NOMO-1 (cell line): Measurements from ENCODE around the gene TNIP1.

ENCODE experiments used
- DNase-seq, 2 experiments: peaks; one replicate each; lab custom pipeline; 2025; ENCODE audit not compliant: unreplicated experiment in 2 of 2; lab: John Stamatoyannopoulos, UW

The TNIP1 gene, protein sequence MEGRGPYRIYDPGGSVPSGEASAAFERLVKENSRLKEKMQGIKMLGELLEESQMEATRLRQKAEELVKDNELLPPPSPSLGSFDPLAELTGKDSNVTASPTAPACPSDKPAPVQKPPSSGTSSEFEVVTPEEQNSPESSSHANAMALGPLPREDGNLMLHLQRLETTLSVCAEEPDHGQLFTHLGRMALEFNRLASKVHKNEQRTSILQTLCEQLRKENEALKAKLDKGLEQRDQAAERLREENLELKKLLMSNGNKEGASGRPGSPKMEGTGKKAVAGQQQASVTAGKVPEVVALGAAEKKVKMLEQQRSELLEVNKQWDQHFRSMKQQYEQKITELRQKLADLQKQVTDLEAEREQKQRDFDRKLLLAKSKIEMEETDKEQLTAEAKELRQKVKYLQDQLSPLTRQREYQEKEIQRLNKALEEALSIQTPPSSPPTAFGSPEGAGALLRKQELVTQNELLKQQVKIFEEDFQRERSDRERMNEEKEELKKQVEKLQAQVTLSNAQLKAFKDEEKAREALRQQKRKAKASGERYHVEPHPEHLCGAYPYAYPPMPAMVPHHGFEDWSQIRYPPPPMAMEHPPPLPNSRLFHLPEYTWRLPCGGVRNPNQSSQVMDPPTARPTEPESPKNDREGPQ

GRCh38 chr5:151080613-151081430 lies at the start of gene TNIP1:
Gene TNIP1 (minus strand): TSS chr5:151081034. CDS start chr5:151065095, 15,939 bp downstream.
- DNase-seq = peak; percentile 86 to 97

- no peak for DNase-seq
Measured at GRCh38 chr5:151130235-151130921, 49.5 kb upstream of the TNIP1 start.

GRCh38 chr5:151128817-151129216 lies 48.0 kb upstream of the TNIP1 start:
- no peak for DNase-seq

GRCh38 chr5:151127926-151128325 lies 47.1 kb upstream of the TNIP1 start:
- no peak for DNase-seq

DNA sequence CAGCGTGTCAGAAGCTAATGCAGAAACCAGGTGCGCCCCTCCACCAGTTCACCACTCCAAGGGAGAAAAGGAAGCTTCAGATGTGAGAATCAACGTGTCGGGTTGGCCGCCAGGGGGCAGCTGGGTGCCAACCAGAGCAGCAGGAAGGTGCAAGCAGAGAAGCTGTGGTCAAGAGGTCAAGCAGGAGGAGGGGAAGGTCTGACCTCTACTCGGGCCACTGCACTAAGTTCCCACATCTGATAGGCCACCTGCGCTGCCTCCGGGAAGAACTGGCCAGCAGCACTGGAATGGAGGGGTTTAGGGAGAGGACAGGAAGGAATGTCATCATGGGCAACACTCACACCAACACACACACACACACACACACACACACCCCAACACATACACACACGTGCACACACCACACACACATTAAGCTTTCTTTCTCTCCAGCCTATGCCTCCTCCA lies 45.4 kb upstream of the TNIP1 start:
- peak; percentile 13 to 68 for DNase-seq

DNA sequence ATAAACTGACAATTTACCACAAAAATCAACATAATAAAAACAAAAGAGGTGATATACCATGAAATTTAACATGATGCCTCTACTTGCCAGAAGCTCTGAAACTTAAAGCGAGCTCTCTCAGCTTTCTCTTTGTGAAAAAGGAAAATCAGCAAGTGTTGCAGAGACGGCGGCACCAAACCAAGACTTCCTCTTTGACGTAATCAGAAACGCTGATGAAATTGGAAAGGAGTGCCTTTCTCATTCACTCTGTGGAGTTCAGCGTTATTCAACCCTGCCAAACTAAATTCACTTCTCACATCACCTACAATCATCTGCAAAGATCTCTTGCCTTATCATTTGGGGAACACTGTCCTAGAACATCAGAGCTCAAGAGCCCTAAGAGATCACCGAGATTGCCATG lies 44.6 kb upstream of the TNIP1 start:
- DNase-seq = peak; percentile 50 to 67

DNA sequence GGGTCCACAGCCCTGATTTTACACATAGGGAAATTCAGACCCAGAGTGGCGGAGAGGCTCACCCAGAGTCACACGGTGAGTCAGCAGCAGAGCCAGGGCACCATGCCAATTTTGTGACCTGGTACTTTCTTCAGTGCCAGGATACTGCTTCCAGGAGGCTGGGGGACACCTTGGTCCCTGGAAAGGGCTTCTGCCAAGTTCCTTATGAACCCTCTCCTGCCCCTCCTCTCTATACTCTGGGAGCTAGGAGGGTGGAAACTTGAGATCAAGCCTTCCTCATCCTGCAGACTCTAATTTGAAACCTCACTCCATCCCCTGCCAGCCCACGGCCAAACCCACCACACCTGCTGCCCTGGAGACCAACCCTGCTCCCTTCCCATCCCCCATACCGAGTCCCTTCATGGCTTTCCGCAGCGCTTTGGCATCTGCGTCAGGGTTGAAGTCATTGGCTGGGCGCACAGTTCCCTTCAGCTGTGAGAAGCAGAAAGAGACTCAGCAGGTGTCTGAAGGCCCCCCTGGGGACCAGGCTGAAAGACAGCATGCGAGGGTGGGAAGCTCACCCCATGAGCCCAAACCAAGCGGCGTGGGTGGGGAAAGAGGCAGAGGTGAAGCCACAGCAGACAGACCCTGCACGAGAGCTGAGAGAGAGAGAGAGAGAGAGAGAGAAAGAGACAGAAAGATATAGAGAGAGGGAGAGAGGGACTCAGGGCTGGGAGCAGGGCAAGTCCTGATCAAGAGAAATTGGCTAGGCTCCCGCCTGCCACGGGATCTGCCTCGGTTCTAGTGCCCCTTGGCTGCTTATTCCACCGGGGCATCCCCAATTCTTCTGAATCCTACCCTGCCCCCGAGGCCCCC lies 43.3 kb upstream of the TNIP1 start:
- DNase-seq = no peak

DNA sequence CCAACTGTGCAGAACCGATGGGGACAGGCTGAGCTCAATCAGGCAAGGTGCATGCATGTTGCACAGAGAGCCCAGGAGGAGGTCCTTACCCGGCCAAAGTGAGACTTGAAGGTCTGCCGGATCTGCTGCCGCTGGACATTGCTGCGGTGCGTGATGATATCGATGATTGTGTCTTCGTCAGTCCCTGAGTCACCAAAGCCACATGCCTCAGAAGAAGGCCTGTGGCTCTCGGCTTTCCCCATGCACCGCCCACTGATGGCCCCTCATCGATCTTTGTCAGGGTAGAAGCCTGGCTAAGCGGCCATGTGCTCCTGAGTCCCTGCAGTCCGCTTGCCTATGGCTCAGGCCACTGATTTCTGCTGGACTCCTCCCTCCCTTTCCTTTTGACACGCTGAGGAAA lies 42.0 kb upstream of the TNIP1 start:
- DNase-seq = no peak

DNA sequence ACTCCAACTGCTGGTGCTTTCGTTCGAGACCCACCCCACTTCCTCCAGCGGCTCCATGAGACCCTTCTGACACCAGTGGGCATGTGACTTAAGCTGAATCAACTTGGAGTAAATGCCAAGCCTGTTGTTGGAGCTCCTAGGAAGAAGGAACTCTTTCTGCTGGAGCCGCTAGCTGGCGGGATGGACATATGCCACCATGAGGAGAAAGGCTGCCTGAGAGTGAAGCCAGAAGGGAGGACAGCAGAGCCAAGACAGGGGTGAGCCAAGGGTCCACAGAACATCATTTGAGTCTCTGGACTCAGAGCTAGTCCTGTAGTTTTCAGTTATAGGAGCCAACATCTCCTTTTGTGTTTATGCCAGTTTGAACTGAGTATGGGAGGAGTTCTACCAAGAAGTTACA lies 40.8 kb upstream of the TNIP1 start:
- DNase-seq = no peak

DNA sequence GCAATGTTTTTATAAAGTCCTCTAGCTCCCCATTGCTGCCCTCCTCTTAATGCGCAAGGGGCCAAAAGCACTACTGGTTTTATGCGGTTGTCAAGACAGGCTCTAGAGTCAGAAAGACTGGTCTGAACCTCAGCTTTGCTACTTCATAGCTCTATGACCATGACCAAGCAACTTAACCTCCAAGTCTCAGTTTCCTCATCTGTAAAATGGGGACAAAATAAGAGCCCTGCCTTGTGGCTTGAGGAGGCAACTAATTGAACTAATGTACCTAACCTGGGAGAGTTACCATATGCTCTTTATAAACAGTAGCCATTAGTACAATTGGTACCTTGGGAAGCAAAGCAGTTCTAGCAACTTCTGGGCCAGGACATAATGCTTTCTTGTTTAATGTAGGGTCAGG lies 40.3 kb upstream of the TNIP1 start:
- DNase-seq = no peak

DNA sequence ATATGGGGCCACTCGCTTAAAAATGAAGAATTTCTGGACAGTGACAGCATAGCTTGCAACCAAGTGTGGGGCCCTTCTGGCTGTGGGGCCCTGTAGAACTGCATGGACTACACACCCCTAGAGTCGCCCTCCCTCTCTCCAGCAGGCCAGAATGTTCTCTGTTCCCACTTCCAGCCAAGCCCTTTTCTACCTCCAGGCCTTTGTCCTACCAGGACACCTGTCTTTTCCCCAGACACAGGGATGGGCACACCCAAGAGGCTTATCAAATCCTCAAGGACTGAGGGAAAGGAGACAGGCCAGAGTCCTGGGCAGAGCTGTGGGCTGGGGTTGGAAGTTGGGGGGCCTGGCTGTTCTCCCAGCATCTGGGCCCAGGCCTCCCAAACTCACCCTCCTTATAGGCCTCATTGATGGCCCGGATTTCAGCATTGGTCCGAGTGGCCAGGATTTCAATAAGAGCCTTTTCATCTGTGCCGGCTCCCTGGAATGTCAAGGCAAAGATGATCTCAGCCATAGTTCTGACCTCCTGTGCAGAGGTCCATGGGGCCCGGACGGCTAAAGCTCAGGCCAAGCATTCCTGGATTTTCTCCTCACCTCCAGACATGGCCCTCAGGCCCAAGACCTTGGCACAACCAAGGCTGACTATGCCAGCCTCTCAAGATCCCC lies 38.2 kb upstream of the TNIP1 start:
- DNase-seq = no peak

DNA sequence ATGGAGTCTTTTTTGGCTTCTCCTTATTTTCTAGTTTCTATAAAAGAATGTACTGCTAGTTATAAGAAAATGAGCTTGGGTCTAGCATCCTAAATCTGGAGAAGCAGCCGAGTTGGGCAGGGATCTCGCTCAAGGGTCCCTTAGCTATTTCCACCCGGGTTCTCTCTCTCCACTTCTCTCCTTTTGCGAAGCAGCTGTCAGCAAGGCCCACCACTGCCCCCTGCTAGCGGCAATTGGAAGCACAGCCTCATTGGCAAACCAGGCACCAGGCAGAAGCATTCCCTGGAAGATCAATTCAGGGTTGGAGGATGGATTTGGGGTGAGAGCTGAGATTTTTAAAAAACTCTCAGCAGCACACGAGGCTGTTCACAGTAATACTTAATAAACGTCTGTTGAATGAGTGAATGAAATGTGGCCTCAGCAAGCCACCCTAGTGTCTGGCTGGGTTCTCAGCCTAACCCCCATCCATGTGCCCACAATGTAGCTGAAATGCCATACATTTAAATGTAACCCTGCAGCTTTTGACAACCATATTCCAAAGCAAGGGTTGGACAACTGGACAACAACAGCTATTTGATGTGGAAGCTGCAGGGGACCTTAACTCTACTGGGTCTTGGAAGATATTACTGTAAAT lies 34.6 kb upstream of the TNIP1 start:
- peak; percentile 56 to 58 for DNase-seq

DNA sequence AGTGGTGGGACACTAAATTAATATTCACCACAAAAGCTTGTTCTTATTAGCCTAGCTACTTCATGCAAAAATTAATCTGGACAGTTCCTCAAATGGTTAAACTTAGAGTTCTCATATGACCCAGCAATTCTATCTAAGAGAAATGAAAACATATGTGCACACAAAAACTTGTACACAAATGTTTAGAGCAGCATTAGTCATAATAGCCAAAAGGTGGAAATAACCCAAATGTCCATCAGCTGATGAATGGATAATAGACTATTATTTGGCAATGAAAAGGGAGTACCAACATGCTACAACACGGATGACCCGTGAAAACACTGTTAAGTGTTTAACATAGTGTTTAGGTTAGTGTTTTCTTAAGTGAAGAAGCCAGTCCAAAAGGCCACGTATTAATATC lies 32.8 kb upstream of the TNIP1 start:
- DNase-seq = no peak

DNA sequence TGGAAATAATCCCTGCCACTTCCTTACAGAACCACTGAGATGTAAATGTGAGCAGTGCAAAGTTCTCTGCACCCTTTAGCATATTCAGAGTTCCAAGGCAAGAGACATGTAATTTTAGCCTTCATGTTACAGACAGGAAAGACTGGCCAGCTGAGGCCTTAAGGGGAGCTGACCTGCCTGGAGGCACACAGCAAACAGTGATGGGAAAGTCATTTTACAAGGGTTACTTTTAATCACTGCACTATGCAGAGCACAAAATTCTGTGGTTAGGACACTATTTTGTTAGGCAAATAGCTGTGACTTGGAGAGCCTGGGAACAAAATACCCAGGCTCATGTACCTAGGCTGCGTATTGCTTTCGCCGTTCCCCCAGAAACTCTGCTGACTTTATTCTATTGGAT lies 30.2 kb upstream of the TNIP1 start:
- no peak for DNase-seq

DNA sequence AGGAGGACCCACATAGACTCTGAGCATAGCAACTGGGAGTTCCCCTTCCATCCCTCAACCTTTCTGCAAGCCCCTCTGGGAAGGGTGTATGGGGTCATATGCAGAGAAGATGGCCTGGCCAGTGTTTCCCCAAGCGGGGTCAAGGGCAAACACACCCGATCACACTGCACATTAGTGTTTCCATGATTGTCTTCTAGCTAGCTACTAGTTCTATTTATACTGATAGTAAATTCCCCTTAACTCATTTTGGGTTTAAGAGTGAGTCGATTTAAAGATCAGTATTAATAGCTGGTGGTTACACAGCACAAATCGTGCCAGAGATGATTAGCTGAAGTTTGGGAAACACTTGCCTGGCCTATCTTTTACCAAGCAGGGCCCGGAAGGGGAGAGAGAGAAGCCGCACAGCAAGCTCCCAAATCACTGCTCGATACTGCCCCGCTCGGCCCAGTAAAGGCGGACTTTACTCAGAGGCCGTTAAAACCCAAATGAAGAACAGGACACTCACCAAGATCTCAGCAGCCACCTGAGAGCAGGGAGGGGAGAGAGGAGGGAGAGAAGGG lies 29.4 kb upstream of the TNIP1 start:
- DNase-seq = no peak

DNA sequence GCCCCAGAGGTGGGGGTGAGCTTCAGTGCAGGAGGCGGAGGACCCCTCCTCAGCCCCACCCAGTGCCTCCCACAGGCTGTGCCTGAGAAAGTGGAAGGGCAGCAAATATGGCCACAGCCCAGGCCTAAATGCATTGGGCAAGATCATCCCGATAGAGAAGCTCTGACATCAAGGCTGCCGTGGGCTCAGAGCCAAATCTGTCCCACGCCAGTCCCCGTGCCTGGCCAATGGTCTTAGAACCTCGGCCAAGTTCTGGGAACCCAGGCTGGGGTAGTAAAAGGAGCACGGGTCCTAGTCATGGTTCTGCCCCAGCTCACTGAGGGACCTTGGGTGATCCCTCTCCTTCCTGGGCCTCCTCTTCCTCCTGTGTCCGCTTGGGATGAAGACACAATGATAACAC lies 27.7 kb upstream of the TNIP1 start:
- no peak for DNase-seq

GRCh38 chr5:151107738-151108520 lies 27.1 kb upstream of the TNIP1 start:
- no peak for DNase-seq

DNA sequence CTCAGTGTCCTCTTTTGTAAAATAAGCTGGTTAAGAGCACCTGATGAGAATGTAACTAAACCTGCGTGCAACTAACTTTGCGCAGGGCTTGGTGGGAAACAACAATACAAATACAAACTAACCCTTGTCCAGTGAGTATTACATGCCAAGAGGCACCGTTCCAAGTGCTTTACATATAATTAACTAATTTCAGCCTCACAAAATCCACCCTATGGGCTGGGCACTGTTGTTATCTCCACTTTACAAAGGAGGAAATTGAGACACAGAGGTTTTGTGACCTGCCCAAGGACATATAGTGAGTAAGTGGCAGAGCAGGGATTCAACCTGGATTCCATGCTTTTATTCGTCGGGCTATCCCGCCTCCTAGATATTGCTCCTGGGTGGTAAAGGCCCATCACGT lies 26.2 kb upstream of the TNIP1 start:
- DNase-seq = no peak
